Cardiac muscle cell (in vitro differentiated cells and primary cell): Measurements from ENCODE around the gene PNMT. TPM values are rescaled to one million over a fixed set of nuclear protein-coding genes. Genes with fewer than 3 reads are reported as not detected.

Experiments
- DNase-seq, 2 donors: peaks; one replicate each; pipeline versions ENCODE4 v3.0.0 to v3.0.0-alpha.2; 2010 to 2017; ENCODE audit warnings: low read depth in 1 of 2, low spot score in 1 of 2
- H3K27ac ChIP-seq: fragments of 200-600 bp; sonication (generic); 2 replicates; pipeline ENCODE4 v1.5.1; 2016
- H3K27me3 ChIP-seq: fragments of 200-600 bp; sonication (generic); 2 replicates; pipeline ENCODE4 v1.6.0; 2016; ENCODE audit warnings: control low read depth
- H3K36me3 ChIP-seq: fragments of 200-600 bp; sonication (generic); 2 replicates; pipeline ENCODE4 v1.5.1; 2016; ENCODE audit warnings: control low read depth
- H3K4me1 ChIP-seq: fragments of 200-600 bp; sonication (generic); 2 replicates; pipeline ENCODE4 v1.8.1; 2017; ENCODE audit warnings: low read depth, mild to moderate bottlenecking, mixed run types
- H3K4me3 ChIP-seq: fragments of 200-600 bp; sonication (generic); 2 replicates; pipeline ENCODE4 v1.5.1; 2016; ENCODE audit warnings: mild to moderate bottlenecking
- H3K9me3 ChIP-seq: fragments of 200-600 bp; sonication (generic); 2 replicates; pipeline ENCODE4 v1.5.1; 2017; ENCODE audit warnings: low read depth, mild to moderate bottlenecking, control low read depth
- polyA plus RNA-seq: library from polyadenylated mRNA; unstranded; fragments of >200 nt; fragmentation: Nextera tagmentation; extraction: Ambion mirVana; gene quantifications from 2 replicates; pipeline ENCODE4 v1.2.1, GENCODE V29; 2016
- total RNA-seq: library from RNA; depleted of rRNA; stranded (reverse); fragments of >200 nt; gene quantifications from 2 replicates; pipeline ENCODE4 v1.2.3, GENCODE V29; 2016
- TF ChIP-seq, protein P1 (sequence below): IDR thresholded peaks from 2 replicates; pipeline ENCODE4 v1.5.1; 2012; ENCODE audit warnings: low read depth, mild to moderate bottlenecking, low read length

PNMT gene
- total and polyA plus RNA-seq, 2 experiments from 2014 or later, result 14.7 to 27.2 TPM

DNA sequence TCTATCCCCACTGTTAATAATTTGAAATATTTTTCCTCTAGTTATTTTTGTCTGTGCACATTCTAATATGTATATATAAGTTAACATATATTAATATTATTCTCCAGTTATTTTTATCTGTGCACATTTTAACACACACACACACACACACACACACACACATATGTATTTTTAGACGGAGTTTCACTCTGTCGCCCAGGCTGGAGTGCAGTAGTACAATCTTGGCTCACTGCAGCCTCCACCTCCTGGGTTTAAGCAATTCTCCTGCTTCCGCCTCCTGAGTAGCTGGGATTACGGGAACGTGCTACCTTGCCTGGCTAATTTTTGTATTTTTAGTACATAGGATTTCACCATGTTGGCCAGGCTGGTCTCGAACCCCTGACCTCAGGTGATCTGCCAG lies 49.4 kb downstream of the PNMT start:
- Histone ChIP-seq H3K4me3 (no peak overlapping the region), H3K36me3 (peaks cover 73% of the 10 kb centered on the region), H3K9me3 (no peaks in the 10 kb centered on the region), H3K4me1 (no peaks in the 10 kb centered on the region), H3K27me3 (no peaks in the 10 kb centered on the region), H3K27ac (no peak overlapping the region)
- DNase-seq, result no peak
- TF ChIP-seq, protein P1, sequence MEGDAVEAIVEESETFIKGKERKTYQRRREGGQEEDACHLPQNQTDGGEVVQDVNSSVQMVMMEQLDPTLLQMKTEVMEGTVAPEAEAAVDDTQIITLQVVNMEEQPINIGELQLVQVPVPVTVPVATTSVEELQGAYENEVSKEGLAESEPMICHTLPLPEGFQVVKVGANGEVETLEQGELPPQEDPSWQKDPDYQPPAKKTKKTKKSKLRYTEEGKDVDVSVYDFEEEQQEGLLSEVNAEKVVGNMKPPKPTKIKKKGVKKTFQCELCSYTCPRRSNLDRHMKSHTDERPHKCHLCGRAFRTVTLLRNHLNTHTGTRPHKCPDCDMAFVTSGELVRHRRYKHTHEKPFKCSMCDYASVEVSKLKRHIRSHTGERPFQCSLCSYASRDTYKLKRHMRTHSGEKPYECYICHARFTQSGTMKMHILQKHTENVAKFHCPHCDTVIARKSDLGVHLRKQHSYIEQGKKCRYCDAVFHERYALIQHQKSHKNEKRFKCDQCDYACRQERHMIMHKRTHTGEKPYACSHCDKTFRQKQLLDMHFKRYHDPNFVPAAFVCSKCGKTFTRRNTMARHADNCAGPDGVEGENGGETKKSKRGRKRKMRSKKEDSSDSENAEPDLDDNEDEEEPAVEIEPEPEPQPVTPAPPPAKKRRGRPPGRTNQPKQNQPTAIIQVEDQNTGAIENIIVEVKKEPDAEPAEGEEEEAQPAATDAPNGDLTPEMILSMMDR, result no peak

DNA sequence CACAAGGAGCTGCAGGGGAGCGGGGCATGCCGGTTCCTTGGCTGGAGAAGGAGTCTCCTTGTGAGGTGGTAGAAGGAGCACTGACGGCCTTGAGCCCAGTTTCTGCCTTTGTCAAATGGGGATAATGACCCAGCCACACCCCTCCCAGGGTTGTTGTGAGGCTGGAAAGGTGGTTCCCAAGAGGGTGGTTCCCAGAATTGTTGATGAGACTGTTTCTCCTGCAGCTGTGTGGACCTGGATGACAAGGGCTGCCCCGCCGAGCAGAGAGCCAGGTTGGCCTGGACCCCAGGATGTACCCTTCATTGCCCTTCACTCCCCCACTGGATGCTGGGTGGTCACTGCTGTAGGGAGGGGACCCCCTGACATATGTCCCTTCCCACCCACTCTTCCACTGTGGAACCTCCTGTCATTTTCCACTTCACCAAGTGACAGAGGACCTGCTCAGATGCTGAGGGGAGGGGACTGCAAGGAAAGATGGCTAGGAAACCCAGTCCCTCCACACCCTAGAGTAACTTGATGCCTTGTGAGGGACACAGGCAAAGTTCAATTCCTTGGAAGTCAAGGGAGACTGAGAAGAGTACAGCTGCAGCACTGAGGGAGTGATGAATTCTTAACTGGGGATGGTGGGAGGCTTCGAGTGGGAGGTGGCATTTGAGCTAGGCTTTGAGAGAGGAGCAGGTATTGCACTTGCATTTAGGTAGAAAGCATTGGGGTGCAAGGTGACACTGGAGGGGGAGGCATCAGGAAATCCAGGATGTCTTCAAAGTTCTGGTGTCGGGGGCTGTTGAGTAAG lies 51.5 kb downstream of the PNMT start:
- Histone ChIP-seq H3K27me3 (no peaks in the 10 kb centered on the region), H3K4me1 (no peaks in the 10 kb centered on the region), H3K36me3 (peaks cover 70% of the 10 kb centered on the region), H3K4me3 (no peak overlapping the region), H3K9me3 (no peaks in the 10 kb centered on the region), H3K27ac (no peak overlapping the region)
- TF ChIP-seq, protein P1, result no peak
- DNase-seq, result no peak

Other genes with a start within 250 kb of the PNMT start
- gene MED1, start 217.2 kb upstream of the PNMT start, total RNA-seq, result 13.2 and 17.6 TPM in 2 replicates
- 12.7 and 20.7 TPM in 2 replicates for gene MED1, start 217.2 kb upstream of the PNMT start, polyA plus RNA-seq
- gene CDK12, start 207.0 kb upstream of the PNMT start, total RNA-seq, result 31.2 and 47.1 TPM in 2 replicates
- gene CDK12, start 207.0 kb upstream of the PNMT start, polyA plus RNA-seq, result 10.9 and 14.1 TPM in 2 replicates
- gene NEUROD2, start 60.5 kb upstream of the PNMT start, total RNA-seq, result not detected in 2 replicates
- gene NEUROD2, start 60.5 kb upstream of the PNMT start, polyA plus RNA-seq, result not detected in 2 replicates
- gene PPP1R1B, start 41.5 kb upstream of the PNMT start, total RNA-seq, result 4.3 and 17.7 TPM in 2 replicates
- 7.6 and 20.3 TPM in 2 replicates for gene PPP1R1B, start 41.5 kb upstream of the PNMT start, polyA plus RNA-seq
- 67.1 and 84.1 TPM in 2 replicates for gene STARD3, start 31.3 kb upstream of the PNMT start, total RNA-seq
- 47.9 and 62.6 TPM in 2 replicates for gene STARD3, start 31.3 kb upstream of the PNMT start, polyA plus RNA-seq
- 61.5 and 79.1 TPM in 2 replicates for gene TCAP, start 3.1 kb upstream of the PNMT start, total RNA-seq
- 105 and 133 TPM in 2 replicates for gene TCAP, start 3.1 kb upstream of the PNMT start, polyA plus RNA-seq
- gene PGAP3, start 19.6 kb downstream of the PNMT start, total RNA-seq, result 22.5 and 34.2 TPM in 2 replicates
- 29.7 and 31.3 TPM in 2 replicates for gene PGAP3, start 19.6 kb downstream of the PNMT start, polyA plus RNA-seq
- gene ERBB2, start 31.6 kb downstream of the PNMT start, total RNA-seq, result 293 and 310 TPM in 2 replicates
- 194 and 235 TPM in 2 replicates for gene ERBB2, start 31.6 kb downstream of the PNMT start, polyA plus RNA-seq
- gene MIEN1, start 62.1 kb downstream of the PNMT start, total RNA-seq, result 31.6 and 64.3 TPM in 2 replicates
- 87.8 and 104 TPM in 2 replicates for gene MIEN1, start 62.1 kb downstream of the PNMT start, polyA plus RNA-seq
- gene GRB7, start 69.5 kb downstream of the PNMT start, total RNA-seq, result 1.9 and 6.6 TPM in 2 replicates
- gene GRB7, start 69.5 kb downstream of the PNMT start, polyA plus RNA-seq, result 1.8 and 5.6 TPM in 2 replicates
- gene IKZF3, start 195.9 kb downstream of the PNMT start, total RNA-seq, result 0.04 TPM in 1 of 2 replicates, not detected in the other
- gene IKZF3, start 195.9 kb downstream of the PNMT start, polyA plus RNA-seq, result 0.02 TPM in 1 of 2 replicates, not detected in the other
- not detected in 2 replicates for gene ZPBP2, start 199.7 kb downstream of the PNMT start, total RNA-seq
- not detected in 2 replicates for gene ZPBP2, start 199.7 kb downstream of the PNMT start, polyA plus RNA-seq